Osteoblast (primary cell): Measurements from ENCODE around the gene ICOS. TPM values are rescaled to one million over a fixed set of nuclear protein-coding genes. Genes with fewer than 3 reads are reported as not detected.

Experiments used
- DNase-seq: peaks from one replicate; pipeline ENCODE4 v3.0.0; 2011; ENCODE audit warnings: low spot score, mixed read lengths; ENCODE audit not compliant: insufficient read length; ENCODE audit errors: missing footprints
- H2AFZ ChIP-seq: 2 replicates; pipeline ENCODE4 v1.6.0; 2011; ENCODE audit warnings: mild to moderate bottlenecking, low read length
- H3K27ac ChIP-seq: 2 replicates; pipeline ENCODE4 v1.5.1; 2011; ENCODE audit warnings: mild to moderate bottlenecking, low read depth, low read length, moderate library complexity
- H3K27me3 ChIP-seq: 2 replicates; pipeline ENCODE4 v1.6.0; 2012; ENCODE audit warnings: mild to moderate bottlenecking, control low read depth, inconsistent platforms, low read length, moderate library complexity; ENCODE audit not compliant: insufficient read depth
- H3K36me3 ChIP-seq: 2 replicates; pipeline ENCODE4 v1.5.1; 2011; ENCODE audit warnings: mild to moderate bottlenecking, low read length, control low read depth, moderate library complexity; ENCODE audit not compliant: insufficient read depth
- H3K4me1 ChIP-seq: 2 replicates; pipeline ENCODE4 v1.5.1; 2011; ENCODE audit warnings: mild to moderate bottlenecking, low read length, control low read depth, moderate library complexity; ENCODE audit not compliant: insufficient read depth
- H3K4me2 ChIP-seq: 2 replicates; pipeline ENCODE4 v1.6.0; 2011; ENCODE audit warnings: mild to moderate bottlenecking, low read length; ENCODE audit not compliant: insufficient read depth
- H3K4me3 ChIP-seq: fragments of 200-600 bp; sonication (generic); 3 replicates; pipeline ENCODE4 v1.5.1; 2012; ENCODE audit warnings: mild to moderate bottlenecking, low read length, inconsistent platforms; ENCODE audit not compliant: insufficient read depth
- H3K79me2 ChIP-seq: 2 replicates; pipeline ENCODE4 v1.6.0; 2012; ENCODE audit warnings: mild to moderate bottlenecking, low read length, control low read depth, inconsistent platforms; ENCODE audit not compliant: insufficient read depth
- H3K9me3 ChIP-seq: 2 replicates; pipeline ENCODE4 v1.5.1; 2011; ENCODE audit warnings: low read depth, low read length, control low read depth
- H4K20me1 ChIP-seq: 2 replicates; pipeline ENCODE4 v1.6.0; 2012; ENCODE audit warnings: mild to moderate bottlenecking, low read length, control low read depth; ENCODE audit not compliant: insufficient read depth
- total RNA-seq: library from RNA; depleted of rRNA; stranded (reverse); fragments of >200 nt; gene quantifications from 2 replicates; pipeline ENCODE4 v1.2.3, GENCODE V29; 2012
- TF ChIP-seq, protein P1 (sequence below): IDR thresholded peaks from 2 replicates; pipeline ENCODE4 v1.5.1; 2011; ENCODE audit warnings: mild to moderate bottlenecking, low read depth, low read length, moderate library complexity; ENCODE audit errors: extremely low read depth

ICOS gene
- total RNA-seq, 1 donor = not detected

DNA sequence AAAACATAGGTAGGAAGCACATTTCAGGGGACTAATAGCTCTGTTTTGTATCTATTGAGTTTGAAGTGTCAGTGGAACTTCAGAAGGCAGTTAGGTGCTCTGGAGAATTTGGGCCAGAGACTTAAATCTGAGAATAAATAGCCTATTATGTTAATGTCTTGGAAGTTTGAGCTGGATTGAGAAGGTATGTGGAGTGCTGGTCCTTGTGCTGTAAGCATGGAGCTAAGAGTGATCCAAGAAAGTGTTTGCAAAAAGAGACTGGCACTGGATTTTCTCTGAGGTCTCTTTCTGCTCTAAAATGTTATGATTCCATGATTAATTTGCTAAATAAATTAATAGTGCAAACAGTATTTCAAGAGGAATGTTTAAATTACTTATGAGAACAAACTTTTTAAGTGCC, 63.3 kb downstream of the ICOS start:
- H3K4me1 ChIP-seq = peaks cover 12% of the 10 kb centered on the region
- H3K4me3 ChIP-seq = no peak overlapping the region
- TF ChIP-seq, protein P1, sequence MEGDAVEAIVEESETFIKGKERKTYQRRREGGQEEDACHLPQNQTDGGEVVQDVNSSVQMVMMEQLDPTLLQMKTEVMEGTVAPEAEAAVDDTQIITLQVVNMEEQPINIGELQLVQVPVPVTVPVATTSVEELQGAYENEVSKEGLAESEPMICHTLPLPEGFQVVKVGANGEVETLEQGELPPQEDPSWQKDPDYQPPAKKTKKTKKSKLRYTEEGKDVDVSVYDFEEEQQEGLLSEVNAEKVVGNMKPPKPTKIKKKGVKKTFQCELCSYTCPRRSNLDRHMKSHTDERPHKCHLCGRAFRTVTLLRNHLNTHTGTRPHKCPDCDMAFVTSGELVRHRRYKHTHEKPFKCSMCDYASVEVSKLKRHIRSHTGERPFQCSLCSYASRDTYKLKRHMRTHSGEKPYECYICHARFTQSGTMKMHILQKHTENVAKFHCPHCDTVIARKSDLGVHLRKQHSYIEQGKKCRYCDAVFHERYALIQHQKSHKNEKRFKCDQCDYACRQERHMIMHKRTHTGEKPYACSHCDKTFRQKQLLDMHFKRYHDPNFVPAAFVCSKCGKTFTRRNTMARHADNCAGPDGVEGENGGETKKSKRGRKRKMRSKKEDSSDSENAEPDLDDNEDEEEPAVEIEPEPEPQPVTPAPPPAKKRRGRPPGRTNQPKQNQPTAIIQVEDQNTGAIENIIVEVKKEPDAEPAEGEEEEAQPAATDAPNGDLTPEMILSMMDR = no peak
- H2AFZ ChIP-seq = no peak overlapping the region
- DNase-seq = no peak
- no peak overlapping the region for H3K4me2 ChIP-seq
- H3K36me3 ChIP-seq = no peaks in the 10 kb centered on the region
- no peak overlapping the region for H3K27ac ChIP-seq
- peaks cover 32% of the 10 kb centered on the region for H3K27me3 ChIP-seq
- peaks cover 4% of the 10 kb centered on the region for H3K9me3 ChIP-seq
- H4K20me1 ChIP-seq = no peaks in the 10 kb centered on the region
- H3K79me2 ChIP-seq = no peaks in the 10 kb centered on the region

DNA sequence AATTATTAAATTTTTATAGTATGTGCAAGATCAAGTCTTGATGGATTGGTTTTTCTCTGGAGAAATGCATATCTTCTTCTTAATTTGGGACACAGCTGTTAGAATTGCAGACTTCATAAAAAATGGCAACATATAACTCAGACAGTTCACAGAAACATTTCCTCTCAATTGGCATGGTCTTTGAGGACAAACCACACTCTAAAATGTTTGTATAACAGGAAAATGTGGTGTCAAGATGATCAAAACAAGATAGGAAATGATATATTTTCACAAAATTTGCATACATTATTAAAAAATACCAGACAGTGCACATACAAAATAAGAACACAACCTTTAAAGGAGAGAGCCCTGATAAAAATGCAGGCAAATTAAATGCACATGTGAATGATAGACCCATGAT, 63.9 kb downstream of the ICOS start:
- H3K36me3 ChIP-seq = no peaks in the 10 kb centered on the region
- H3K9me3 ChIP-seq = peaks cover 4% of the 10 kb centered on the region
- H3K27me3 ChIP-seq = peaks cover 36% of the 10 kb centered on the region
- no peak overlapping the region for H2AFZ ChIP-seq
- no peaks in the 10 kb centered on the region for H4K20me1 ChIP-seq
- no peaks in the 10 kb centered on the region for H3K79me2 ChIP-seq
- H3K4me2 ChIP-seq = no peak overlapping the region
- H3K27ac ChIP-seq = no peak overlapping the region
- no peak for DNase-seq
- TF ChIP-seq, protein P1 = no peak
- no peak overlapping the region for H3K4me3 ChIP-seq
- H3K4me1 ChIP-seq = peaks cover 12% of the 10 kb centered on the region

DNA sequence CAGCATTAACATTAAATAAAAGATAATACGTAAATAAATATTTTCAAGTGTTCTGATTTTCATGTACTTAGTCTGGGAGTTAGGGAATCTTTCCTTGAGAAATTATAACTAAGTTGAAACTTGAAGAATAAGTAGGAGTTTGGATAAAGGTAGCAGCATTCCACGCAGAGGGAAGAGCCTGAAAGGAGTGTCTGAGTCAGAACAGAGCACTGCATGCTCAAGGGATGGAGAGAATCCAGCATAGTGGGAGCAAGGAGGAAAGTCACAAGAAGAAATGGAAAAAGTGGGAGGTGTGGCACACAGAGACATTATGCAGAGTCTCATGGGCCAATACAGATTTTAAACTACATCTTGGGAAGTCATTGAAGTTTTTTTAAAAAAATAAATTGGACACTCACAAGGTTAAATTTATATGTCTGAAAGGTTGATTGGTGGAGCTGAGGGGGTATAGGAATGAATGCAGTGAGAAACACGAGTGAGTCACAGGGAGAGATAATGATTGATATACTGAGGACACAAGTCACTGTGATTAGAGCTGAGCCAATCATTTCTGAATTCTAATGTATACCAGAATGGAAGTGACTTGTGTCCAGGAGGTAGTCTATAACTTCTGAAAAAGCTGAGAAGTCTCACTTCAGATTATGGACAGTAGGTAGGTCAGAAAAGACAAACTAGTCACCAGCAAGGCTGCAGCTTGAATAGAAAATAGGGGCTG, 66.9 kb downstream of the ICOS start:
- Histone ChIP-seq H3K4me2 (no peak overlapping the region), H3K4me1 (peaks cover 5% of the 10 kb centered on the region), H3K4me3 (no peak overlapping the region), H3K9me3 (peaks cover 4% of the 10 kb centered on the region), H2AFZ (no peak overlapping the region), H3K79me2 (no peaks in the 10 kb centered on the region), H3K27ac (no peak overlapping the region), H3K27me3 (peaks cover 40% of the 10 kb centered on the region), H4K20me1 (no peaks in the 10 kb centered on the region), H3K36me3 (no peaks in the 10 kb centered on the region)
- no peak for DNase-seq
- TF ChIP-seq, protein P1 = no peak

DNA sequence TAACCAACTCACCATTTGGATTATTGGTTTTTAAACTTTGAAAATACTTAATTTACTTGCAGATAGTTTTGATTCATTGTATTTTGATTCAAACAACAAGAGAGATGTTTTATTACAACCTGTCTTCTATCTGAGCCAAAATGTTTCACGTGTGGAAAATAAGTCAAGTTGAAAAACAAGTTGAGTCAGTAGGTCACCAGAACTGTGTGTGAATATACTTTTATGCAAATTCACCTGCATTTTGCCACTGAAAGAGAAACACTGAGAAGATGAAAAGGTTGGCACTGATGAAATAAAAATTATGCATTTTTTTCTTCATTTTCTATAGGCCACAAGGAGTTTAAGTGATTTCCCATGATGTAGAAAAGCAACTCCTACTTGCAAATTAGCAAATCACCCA, 68.3 kb downstream of the ICOS start:
- Histone ChIP-seq H3K4me3 (no peak overlapping the region), H3K27ac (no peak overlapping the region), H3K9me3 (peaks cover 4% of the 10 kb centered on the region), H3K27me3 (peaks cover 33% of the 10 kb centered on the region), H3K4me2 (no peak overlapping the region), H3K36me3 (no peaks in the 10 kb centered on the region), H3K79me2 (no peaks in the 10 kb centered on the region), H4K20me1 (no peaks in the 10 kb centered on the region), H2AFZ (no peak overlapping the region), H3K4me1 (no peaks in the 10 kb centered on the region)
- TF ChIP-seq, protein P1 = no peak
- DNase-seq = no peak
